ENCODE results near the gene TGM2.
"Not testable (repeated sequence)": the region's sequence is repeated elsewhere in the genome, so short reads cannot be mapped to it uniquely, and the experiment has no call there.

TGM2 gene

DNA sequence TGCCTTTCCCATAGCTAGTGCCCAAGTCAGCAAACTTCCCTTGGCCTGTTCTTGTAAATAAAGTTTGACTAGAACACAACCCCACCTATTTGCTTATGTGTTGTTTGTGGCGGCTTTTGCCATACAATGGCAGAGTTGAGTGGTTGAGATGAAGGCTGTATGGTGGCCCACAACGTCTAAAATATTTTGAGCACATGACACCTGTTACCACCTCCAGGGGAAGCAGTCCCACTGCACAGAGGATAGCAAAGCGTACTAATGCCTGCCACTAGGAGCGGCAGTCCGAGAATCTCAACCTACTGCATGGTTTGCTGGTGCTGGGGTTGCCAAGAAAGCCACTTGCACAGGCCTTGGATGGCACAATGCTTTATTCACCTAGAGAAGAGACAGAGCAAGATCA, 58.6 kb downstream of the TGM2 start:
- no peak overlapping the region for H2AFZ ChIP-seq (ENCODE audit: low read depth)
- TF ChIP-seq, protein P1, sequence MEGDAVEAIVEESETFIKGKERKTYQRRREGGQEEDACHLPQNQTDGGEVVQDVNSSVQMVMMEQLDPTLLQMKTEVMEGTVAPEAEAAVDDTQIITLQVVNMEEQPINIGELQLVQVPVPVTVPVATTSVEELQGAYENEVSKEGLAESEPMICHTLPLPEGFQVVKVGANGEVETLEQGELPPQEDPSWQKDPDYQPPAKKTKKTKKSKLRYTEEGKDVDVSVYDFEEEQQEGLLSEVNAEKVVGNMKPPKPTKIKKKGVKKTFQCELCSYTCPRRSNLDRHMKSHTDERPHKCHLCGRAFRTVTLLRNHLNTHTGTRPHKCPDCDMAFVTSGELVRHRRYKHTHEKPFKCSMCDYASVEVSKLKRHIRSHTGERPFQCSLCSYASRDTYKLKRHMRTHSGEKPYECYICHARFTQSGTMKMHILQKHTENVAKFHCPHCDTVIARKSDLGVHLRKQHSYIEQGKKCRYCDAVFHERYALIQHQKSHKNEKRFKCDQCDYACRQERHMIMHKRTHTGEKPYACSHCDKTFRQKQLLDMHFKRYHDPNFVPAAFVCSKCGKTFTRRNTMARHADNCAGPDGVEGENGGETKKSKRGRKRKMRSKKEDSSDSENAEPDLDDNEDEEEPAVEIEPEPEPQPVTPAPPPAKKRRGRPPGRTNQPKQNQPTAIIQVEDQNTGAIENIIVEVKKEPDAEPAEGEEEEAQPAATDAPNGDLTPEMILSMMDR (conservative IDR thresholded peaks at IDR 0.05; ENCODE audit: low read depth, low read length): no peak
- no peaks in the 10 kb centered on the region for H3K4me1 ChIP-seq (ENCODE audit: low read depth, poor library complexity, severe bottlenecking)
- H3K27me3 ChIP-seq (ENCODE audit: insufficient read depth, low read depth): no peaks in the 10 kb centered on the region
- H3K4me3 ChIP-seq (IDR thresholded peaks at IDR 0.05; ENCODE audit: insufficient read depth, low read depth, low read length): no peak overlapping the region
- no peaks in the 10 kb centered on the region for H4K20me1 ChIP-seq (ENCODE audit: insufficient read depth)
- no peaks in the 10 kb centered on the region for H3K79me2 ChIP-seq (ENCODE audit: insufficient read depth, low read depth)
- no peak overlapping the region for H3K9ac ChIP-seq
- H3K36me3 ChIP-seq (ENCODE audit: insufficient read depth): no peaks in the 10 kb centered on the region
- no peak overlapping the region for H3K27ac ChIP-seq
- no peak overlapping the region for H3K4me2 ChIP-seq

DNA sequence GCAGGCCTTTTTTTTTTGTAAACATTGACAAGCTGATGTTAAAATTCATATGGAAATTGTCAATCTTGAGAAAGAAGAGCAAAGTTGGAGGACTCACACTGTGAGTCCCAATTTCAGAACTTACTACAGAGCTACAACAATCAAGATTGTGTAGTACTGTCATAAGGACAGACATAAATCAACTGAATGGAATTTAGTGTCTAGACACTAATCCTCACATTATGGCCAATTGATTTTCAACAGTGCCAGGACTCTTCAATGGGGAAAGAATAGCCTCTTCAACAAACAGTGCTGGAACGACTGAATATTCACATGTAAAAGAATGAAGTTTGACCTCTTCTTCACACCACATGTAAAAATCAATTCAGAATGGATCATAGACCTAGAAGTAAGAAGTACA, 60.8 kb downstream of the TGM2 start:
- TF ChIP-seq, protein P1 (conservative IDR thresholded peaks at IDR 0.05; ENCODE audit: low read depth, low read length): no peak
- Histone ChIP-seq H3K4me2 (no peak overlapping the region), H3K27me3 (ENCODE audit: insufficient read depth, low read depth) (no peaks in the 10 kb centered on the region), H2AFZ (ENCODE audit: low read depth) (no peak overlapping the region), H4K20me1 (ENCODE audit: insufficient read depth) (no peaks in the 10 kb centered on the region), H3K27ac (no peak overlapping the region), H3K36me3 (ENCODE audit: insufficient read depth) (no peaks in the 10 kb centered on the region), H3K9ac (no peak overlapping the region), H3K4me1 (ENCODE audit: low read depth, poor library complexity, severe bottlenecking) (no peaks in the 10 kb centered on the region), H3K79me2 (ENCODE audit: insufficient read depth, low read depth) (no peaks in the 10 kb centered on the region), H3K4me3 (IDR thresholded peaks at IDR 0.05; ENCODE audit: insufficient read depth, low read depth, low read length) (no peak overlapping the region)

DNA sequence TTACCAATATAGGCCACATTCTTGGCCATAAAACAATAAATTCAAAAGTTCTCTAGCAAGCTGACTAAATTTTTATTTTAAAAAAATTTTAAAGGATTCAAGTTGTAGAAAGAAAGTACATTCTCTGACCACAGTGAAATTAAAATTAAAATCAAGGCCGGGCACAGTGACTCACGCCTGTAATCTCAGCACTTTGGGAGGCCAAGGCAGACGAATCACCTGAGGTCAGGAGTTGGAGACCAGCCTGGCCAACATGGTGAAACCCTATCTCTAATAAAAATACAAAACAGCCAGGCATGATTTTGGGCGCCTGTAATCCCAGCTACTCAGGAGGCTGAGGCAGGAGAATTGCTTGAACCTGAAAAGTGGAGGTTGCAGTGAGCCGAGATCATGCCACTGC, 62.9 kb downstream of the TGM2 start:
- H3K4me3 ChIP-seq (IDR thresholded peaks at IDR 0.05; ENCODE audit: insufficient read depth, low read depth, low read length); H3K4me1 ChIP-seq (ENCODE audit: low read depth, poor library complexity, severe bottlenecking); H3K27me3 ChIP-seq (ENCODE audit: insufficient read depth, low read depth); H2AFZ ChIP-seq (ENCODE audit: low read depth); H3K79me2 ChIP-seq (ENCODE audit: insufficient read depth, low read depth); H3K9ac ChIP-seq; H3K36me3 ChIP-seq (ENCODE audit: insufficient read depth); H3K4me2 ChIP-seq; H4K20me1 ChIP-seq (ENCODE audit: insufficient read depth); H3K27ac ChIP-seq: not testable (repeated sequence)

DNA sequence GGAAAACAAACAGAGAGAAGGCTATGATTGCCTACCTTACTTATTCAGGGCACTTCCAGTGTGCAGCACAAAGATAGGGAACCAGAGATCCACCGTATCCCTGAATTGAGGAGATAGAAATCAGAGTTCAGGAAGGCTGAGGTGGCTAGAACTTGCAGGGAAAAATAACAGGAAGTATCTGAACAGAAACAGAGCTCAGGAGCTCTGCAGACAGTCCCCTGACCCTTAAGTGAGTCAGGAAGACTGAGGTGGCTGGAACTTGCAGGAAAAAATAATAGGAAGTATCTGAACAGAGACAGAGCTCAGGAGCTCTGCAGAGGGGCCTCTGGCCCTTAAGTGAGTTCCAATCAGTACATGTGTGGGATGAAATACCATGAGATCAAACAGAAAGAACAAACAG, 66.1 kb downstream of the TGM2 start:
- Histone ChIP-seq H3K4me3 (IDR thresholded peaks at IDR 0.05; ENCODE audit: insufficient read depth, low read depth, low read length) (no peak overlapping the region), H3K36me3 (ENCODE audit: insufficient read depth) (no peaks in the 10 kb centered on the region), H4K20me1 (ENCODE audit: insufficient read depth) (no peaks in the 10 kb centered on the region), H3K79me2 (ENCODE audit: insufficient read depth, low read depth) (no peaks in the 10 kb centered on the region), H3K4me2 (no peak overlapping the region), H3K27me3 (ENCODE audit: insufficient read depth, low read depth) (no peaks in the 10 kb centered on the region), H2AFZ (ENCODE audit: low read depth) (no peak overlapping the region), H3K27ac (no peak overlapping the region), H3K4me1 (ENCODE audit: low read depth, poor library complexity, severe bottlenecking) (peaks cover 3% of the 10 kb centered on the region), H3K9ac (no peak overlapping the region)
- TF ChIP-seq, protein P1 (conservative IDR thresholded peaks at IDR 0.05; ENCODE audit: low read depth, low read length): no peak

DNA sequence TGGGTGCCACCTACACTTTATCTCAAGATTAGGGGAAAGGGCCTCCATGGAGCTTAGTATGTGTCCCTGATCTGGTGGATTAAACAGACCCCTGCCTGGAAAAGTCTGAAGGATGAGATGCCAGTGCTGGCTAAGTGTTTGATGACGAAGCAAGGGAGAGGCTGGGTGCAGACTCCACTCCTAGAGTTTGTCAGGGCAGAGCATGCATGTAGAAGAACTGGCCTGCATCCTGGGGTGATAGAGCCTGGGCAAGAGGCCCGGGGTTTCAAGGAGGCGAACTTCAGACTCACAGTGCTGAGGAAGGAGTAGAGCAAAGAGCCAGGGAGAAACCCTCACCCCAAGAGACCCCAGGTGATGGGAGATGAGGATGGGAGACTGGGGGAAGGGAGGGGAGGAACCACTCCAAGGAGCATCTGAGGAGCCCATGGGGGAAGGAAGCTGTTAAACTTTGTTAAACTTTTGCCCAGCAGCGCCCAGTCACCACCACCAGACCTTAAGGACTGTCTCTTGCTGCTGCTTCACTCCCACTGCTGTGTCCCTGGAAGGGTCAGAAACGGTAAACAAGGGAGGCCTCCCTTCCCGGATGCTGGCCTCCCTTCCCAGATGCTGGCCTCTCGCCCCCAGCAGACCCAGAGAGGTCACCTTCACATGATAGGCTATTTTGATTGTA, 69.9 kb downstream of the TGM2 start:
- Histone ChIP-seq H3K79me2 (ENCODE audit: insufficient read depth, low read depth) (no peaks in the 10 kb centered on the region), H3K27me3 (ENCODE audit: insufficient read depth, low read depth) (no peaks in the 10 kb centered on the region), H4K20me1 (ENCODE audit: insufficient read depth) (no peaks in the 10 kb centered on the region), H3K36me3 (ENCODE audit: insufficient read depth) (no peaks in the 10 kb centered on the region), H3K27ac (no peak overlapping the region), H3K4me2 (no peak overlapping the region), H3K4me3 (IDR thresholded peaks at IDR 0.05; ENCODE audit: insufficient read depth, low read depth, low read length) (no peak overlapping the region), H3K9ac (no peak overlapping the region), H3K4me1 (ENCODE audit: low read depth, poor library complexity, severe bottlenecking) (peaks cover 3% of the 10 kb centered on the region), H2AFZ (ENCODE audit: low read depth) (no peak overlapping the region)
- TF ChIP-seq, protein P1 (conservative IDR thresholded peaks at IDR 0.05; ENCODE audit: low read depth, low read length): no peak
